Measurements from ENCODE around the gene ABHD12B.
"Not testable (repeated sequence)": the region's sequence is repeated elsewhere in the genome, so short reads cannot be mapped to it uniquely, and the experiment has no call there.

Gene ABHD12B

GRCh38 chr14:50937325-50937724, 65.5 kb downstream of the ABHD12B start:
- DNase-seq = no peak

- DNase-seq = no peak
Measured at GRCh38 chr14:50937800-50938199, 65.9 kb downstream of the ABHD12B start.

- no peak for DNase-seq
Measured at GRCh38 chr14:50941151-50941550, 69.3 kb downstream of the ABHD12B start.

GRCh38 chr14:50941638-50942037, 69.8 kb downstream of the ABHD12B start:
- DNase-seq = not testable (repeated sequence)

GRCh38 chr14:50943261-50943942, 71.5 kb downstream of the ABHD12B start:
- DNase-seq = no peak

- DNase-seq = peak; percentile 57
Measured at GRCh38 chr14:50943943-50944646, 72.2 kb downstream of the ABHD12B start, which contains the start of gene PYGL. PYGL (minus strand) TSS chr14:50944483; CDS start chr14:50944403, 80 bp downstream.

GRCh38 chr14:50944647-50945413, 73.0 kb downstream of the ABHD12B start:
- DNase-seq = no peak

GRCh38 chr14:50946234-50946935, 74.5 kb downstream of the ABHD12B start:
- no peak for DNase-seq

- DNase-seq = no peak
Measured at GRCh38 chr14:50947446-50947845, 75.6 kb downstream of the ABHD12B start.

- no peak for DNase-seq
Measured at GRCh38 chr14:50948205-50948604, 76.4 kb downstream of the ABHD12B start.

GRCh38 chr14:50951032-50951431, 79.2 kb downstream of the ABHD12B start:
- DNase-seq = no peak

- DNase-seq = no peak
Measured at GRCh38 chr14:50953502-50953901, 81.6 kb downstream of the ABHD12B start.

Data from T1000 (cell line).